Embryonic facial prominence (tissue), 1 donor: ENCODE results near the gene SLC6A9.

ENCODE experiments used
- DNase-seq: peaks from one replicate; pipeline ENCODE4 v3.0.0-alpha.2; 2016; ENCODE audit errors: extremely low spot score

SLC6A9 gene

GRCh38 chr1:44031252-44032169, at the start of gene SLC6A9:
Gene SLC6A9, minus strand, starts transcription at chr1:44031462. Its CDS starts 7,185 bp downstream, at chr1:44024277.
- peak; percentile 68 for DNase-seq

DNA sequence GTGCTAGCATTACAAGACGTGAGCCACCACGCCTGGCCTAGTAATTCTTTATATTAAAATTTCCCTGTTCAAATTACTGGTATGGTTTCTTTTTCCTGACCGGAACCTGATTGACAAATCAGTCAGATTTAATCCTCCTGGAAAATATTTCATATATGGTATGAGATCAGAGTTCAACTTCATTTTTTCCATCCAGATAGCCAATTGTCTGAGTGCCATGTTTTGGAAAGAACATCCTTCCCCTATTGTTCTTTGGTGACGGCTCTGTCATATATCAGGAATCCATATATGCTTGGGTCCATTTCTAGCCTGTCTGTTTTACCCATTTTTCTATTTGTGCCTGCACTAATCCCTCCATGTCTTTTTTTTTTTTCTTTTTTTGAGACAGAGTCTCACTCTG, 48.3 kb upstream of the SLC6A9 start:
- DNase-seq: no peak

- no peak for DNase-seq
Measured at GRCh38 chr1:44078104-44078503, 46.8 kb upstream of the SLC6A9 start.

GRCh38 chr1:44077421-44077820, 46.2 kb upstream of the SLC6A9 start:
- DNase-seq: no peak

- no peak for DNase-seq
Measured at GRCh38 chr1:44076066-44076465, 44.8 kb upstream of the SLC6A9 start.

GRCh38 chr1:44074415-44074814, 43.2 kb upstream of the SLC6A9 start:
- no peak for DNase-seq

DNA sequence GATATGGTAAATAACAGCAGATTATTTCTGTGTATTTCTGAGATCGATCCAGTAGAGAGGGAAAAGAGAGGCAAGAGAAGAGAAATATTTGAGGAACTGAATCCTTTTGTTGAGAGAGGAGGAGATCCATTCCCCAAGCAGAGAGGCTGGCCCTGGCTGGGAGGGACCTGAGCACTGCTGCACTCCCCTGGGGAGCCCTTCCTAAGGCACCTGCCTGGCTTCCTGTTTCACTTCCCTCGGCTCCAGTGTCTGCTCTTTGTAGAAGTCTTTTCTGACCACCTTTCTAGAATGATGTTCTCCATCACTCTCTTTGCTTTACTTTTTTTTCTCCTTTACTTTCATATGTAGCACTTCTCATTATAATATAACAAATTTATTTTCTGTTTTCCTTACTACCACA, 42.3 kb upstream of the SLC6A9 start:
- no peak for DNase-seq

- no peak for DNase-seq
Measured at GRCh38 chr1:44072821-44073220, 41.6 kb upstream of the SLC6A9 start.

DNA sequence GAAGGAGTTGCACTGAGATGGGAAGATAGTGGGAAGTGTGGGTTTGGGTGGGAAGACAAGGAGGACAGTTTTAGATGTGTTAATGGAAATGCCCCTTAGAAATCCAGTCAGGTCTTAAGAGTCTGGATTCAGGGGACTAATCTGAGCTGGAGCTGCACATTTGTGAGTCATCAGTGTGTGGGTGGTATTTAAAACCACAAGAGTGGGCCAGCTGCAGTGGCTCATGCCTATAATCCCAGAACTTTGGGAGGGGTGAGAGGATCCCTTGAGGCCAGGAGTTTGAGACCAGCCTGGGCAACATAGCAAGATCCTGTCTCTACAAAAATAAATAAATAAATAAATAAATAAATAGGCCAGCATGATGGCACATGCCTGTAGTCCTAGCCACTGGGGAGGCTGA, 40.9 kb upstream of the SLC6A9 start:
- DNase-seq: no peak

DNA sequence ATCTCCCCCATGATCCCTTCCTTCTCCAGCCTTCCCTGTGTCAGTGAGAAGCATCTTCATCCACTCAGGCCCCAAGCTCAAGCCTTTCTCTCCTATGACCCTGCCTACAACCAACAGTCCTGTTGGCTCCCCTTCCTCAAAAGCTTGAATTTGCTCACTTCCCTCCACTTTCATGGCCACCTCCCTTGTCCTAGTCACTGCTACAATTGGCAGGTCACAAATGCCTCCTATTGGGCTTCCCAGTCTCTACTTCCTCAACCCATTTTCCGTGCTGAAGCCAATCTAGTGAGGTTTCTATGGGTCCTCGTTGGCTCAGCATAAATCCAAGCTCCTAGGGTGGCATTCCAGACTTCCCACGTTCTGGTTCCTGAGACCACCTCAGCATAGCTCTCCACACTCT, 40.2 kb upstream of the SLC6A9 start:
- DNase-seq: no peak

DNA sequence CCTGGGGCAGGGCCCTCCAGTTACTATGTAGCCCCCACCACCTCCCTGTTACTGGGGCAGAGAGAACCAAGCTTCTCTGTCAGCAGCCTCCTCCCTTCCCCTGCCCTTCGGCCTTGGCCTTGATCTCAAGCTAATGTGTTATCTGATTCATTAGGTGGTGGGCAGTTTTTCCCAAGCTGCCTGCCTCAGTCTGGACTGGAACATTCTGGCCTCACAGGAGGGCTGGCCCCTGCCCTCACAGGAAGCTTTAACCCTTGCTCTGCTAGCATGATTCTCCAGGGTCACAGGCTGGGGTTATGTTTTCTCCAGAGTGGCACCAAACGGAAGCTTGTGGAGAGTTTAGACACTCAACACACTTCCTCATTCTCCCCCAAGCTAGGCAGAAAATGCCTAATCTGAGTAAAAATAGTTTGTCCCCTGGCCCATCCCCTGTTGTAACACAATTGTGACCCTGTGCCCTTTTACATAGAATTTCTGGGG, 37.2 kb upstream of the SLC6A9 start:
- DNase-seq: no peak

GRCh38 chr1:44067266-44068250, 36.3 kb upstream of the SLC6A9 start:
- no peak for DNase-seq

DNA sequence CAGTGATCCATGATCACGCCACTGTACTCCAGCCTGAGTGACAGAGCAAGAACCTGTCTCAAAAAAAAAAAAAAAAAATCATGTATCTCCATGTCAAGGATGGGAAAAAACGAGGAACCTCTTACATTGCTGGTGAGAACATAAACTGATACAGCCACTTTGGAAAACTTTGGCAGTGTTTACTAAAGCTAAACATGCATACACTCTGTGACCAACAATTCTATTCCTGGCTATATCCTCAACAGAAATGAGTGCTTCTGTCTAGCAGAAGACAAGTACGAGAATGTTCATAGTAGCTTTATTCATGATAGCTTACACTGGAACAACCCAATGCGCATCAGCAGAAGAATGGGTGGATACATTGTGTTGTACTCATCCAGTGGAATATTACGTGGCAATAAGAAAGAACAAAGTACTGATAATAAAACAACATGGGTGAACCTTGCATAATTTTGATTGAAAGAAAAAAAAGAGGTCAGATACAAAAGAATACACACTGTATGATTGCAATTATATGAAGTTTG, 31.5 kb upstream of the SLC6A9 start:
- no peak for DNase-seq

DNA sequence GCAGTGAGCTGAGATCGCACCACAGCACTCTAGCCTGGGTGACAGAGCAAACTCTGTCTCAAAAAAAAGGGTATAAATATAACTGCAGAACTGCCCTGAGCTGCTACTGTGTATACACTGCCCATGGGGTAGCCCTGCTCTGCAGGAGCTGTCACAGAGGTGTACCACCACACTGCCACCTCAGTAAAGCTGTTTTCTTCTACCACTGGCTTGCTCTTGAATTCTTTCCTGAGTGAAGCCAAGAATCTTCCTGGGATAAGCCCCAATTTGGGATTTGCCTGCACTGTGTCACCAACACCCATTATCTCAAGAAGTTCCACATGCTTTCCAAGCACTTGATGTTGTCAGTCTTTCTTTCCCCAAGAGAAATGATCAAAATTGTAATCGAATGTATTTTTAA, 30.6 kb upstream of the SLC6A9 start:
- DNase-seq: no peak

- no peak for DNase-seq
Measured at GRCh38 chr1:44060830-44061267, 29.6 kb upstream of the SLC6A9 start.

- DNase-seq: no peak
Measured at GRCh38 chr1:44059664-44060355, 28.5 kb upstream of the SLC6A9 start.

- DNase-seq: no peak
Measured at GRCh38 chr1:44059212-44059611, 27.9 kb upstream of the SLC6A9 start.

DNA sequence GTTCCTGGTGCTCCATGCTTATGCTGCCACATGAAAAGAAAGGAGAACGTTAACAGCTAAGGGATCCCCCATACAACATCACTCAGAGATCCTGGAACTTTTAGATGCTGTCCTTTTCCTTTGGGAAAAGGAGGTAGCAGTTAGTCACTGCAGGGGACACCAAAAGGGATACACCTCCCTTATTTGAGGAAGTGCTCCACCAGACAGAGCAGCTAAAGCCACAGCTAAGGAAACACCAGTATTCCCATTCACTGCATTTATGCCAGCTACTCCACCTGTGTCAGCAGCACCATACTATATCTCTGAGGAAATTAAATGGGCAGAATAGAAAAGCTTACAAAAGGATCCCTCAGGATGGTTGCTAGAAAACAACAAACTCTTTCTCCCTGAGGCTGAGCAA, 26.0 kb upstream of the SLC6A9 start:
- no peak for DNase-seq

DNA sequence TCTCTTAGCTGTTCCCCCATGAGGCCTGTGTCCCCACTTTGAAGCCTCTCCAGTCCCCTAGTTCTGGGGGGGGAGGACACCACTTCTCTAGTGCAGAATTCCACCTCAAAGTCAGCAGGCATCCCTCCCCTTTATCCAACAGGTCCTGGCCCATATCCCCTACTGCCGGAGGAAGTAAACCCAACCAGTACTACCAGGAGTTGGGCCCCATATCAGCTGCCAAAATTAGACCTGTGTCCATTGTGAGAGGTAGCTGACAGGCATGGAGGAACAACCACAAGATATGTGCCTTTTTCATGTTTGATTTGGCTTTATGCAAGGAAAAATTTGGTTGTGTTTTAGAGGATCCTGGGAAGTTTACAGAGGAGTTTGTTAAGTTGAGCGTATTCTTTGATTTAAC, 22.1 kb upstream of the SLC6A9 start:
- DNase-seq: no peak

DNA sequence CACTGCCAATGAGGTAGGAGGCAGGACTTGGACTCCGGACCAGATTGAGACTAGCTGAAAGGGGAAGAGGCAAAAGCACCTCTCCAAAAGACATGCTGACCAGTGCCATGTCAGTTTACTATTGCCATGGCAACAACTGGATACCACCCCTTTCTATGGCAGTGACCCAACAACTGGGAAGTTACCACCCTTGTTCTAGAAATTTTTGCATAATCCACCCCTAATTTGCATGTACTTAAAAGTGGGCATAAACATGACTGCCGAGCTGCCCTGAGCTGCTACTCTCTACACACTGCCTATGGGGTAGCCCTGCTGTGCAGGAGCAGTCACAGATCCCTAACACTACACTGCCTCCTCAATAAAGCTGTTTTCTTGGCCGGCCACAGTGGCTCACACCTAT, 19.0 kb upstream of the SLC6A9 start:
- no peak for DNase-seq

GRCh38 chr1:44049839-44050238, 18.6 kb upstream of the SLC6A9 start:
- DNase-seq: no peak
